Adrenal gland (tissue), 12 donors: ENCODE data around the gene MSS51. TPM values are rescaled to one million over a fixed set of nuclear protein-coding genes. Genes with fewer than 3 reads are reported as not detected.

Experiments
- DNase-seq, 7 donors: peaks; one replicate each; pipeline ENCODE4 v3.0.0-alpha.2; 2019 to 2020
- H3K27ac ChIP-seq, 5 donors: fragments of 200-600 bp; sonication (generic) in 4 of 5; 1 replicate in 3 of 5; 2 replicates in 2 of 5; pipeline versions ENCODE4 v1.5.1 to v1.8.0; 2016 to 2020; ENCODE audit warnings: mild to moderate bottlenecking in 1 of 5
- H3K27me3 ChIP-seq: fragments of 200-600 bp; 2 replicates; pipeline ENCODE4 v1.8.0; 2021
- H3K36me3 ChIP-seq, 2 donors: fragments of 200-600 bp; replicated peaks in 1 of 2; 1 replicate in 1 of 2; 2 replicates in 1 of 2; pipeline versions ENCODE4 v1.5.1 to v1.8.0; 2018 to 2022
- H3K4me1 ChIP-seq, 2 donors: fragments of 200-600 bp; replicated peaks in 1 of 2; 1 replicate in 1 of 2; 2 replicates in 1 of 2; pipeline versions ENCODE4 v1.5.1 to v1.8.0; 2018 to 2021
- H3K4me3 ChIP-seq, 4 donors: fragments of 200-600 bp; sonication (generic) in 3 of 4; one replicate each; pipeline ENCODE4 v1.5.1; 2016 to 2018
- H3K9me3 ChIP-seq, 3 donors: fragments of 200-600 bp; sonication (generic) in 1 of 3; replicated peaks in 1 of 3; 1 replicate in 2 of 3; 2 replicates in 1 of 3; pipeline versions ENCODE4 v1.5.1 to v1.8.0; 2016 to 2021
- CTCF ChIP-seq, 6 experiments: fragments of 450-650 bp in 4 of 6; fragments of 200-600 bp in 2 of 6; sonication (generic) in 1 of 6; IDR thresholded peaks; 1 replicate in 5 of 6; 2 replicates in 1 of 6; pipeline versions ENCODE4 v1.5.1 to v1.8.0; 2016 to 2021; ENCODE audit warnings: antibody characterized with exemption in 6 of 6, mild to moderate bottlenecking in 2 of 6, moderate library complexity in 1 of 6
- POLR2A ChIP-seq, 2 donors: fragments of 450-650 bp; IDR thresholded peaks; one replicate each; pipeline ENCODE4 v1.6.1; 2017; ENCODE audit warnings: antibody characterized with exemption in 2 of 2, mild to moderate bottlenecking in 2 of 2, moderate library complexity in 1 of 2
- WGBS, 4 donors: extraction: QIAGEN DNeasy Blood & Tissue Kit in 2 of 4; methylation state at CpG; one replicate each; pipeline versions ENCODE4 v1.1.5 to v1.1.7; 2013 to 2017; 5-methylcytosine and 5-hydroxymethylcytosine counted together
- intact Hi-C, 2 donors: fragments of 100-400 bp; cut with DNase I; formaldehyde crosslinking; loops; one replicate each; pipeline versions ENCODE4 v1.14.1 to v1.15.0; 2022 to 2023
- polyA plus RNA-seq, 3 donors: library from polyadenylated mRNA; stranded (reverse); fragments of 200-250 nt in 2 of 3; fragments of 350-450 nt in 1 of 3; fragmentation: Illumina TruSeq in 1 of 3; extraction: RNeasy Lipid Tissue Mini Kit (QIAGEN cat#74804) in 1 of 3; gene quantifications; one replicate each; pipeline ENCODE4 v1.2.3, GENCODE V29; 2013 to 2014
- total RNA-seq, 9 donors: library from RNA; depleted of rRNA in 4 of 9; stranded (reverse); fragments of >200 nt in 4 of 9; fragments of 120-200 nt in 1 of 9; fragmentation: NEBNext Ultra II Directional in 1 of 9; extraction: Animal tissue kit (Norgen Biotek cat#: 25700) in 1 of 9; gene quantifications; one replicate each; pipeline versions ENCODE4 v1.1.0 to v1.2.4, GENCODE V29; 2013 to 2023
- donor health status: healthy with polysubstance abuse.
- donor health status: Bipolar disorder and iron deficiency.
- donor health status: DM: yes; HTN: yes; CAD: no.
- donor health status: DM: no; HTN: no; CAD: no.
- donor health status: DM: no; HTN: no; CAD: no.
- donor health status: DM: yes; HTN: yes; CAD: no.

MSS51 gene
- total and polyA plus RNA-seq, 12 donors = 0.30 to 6.4 (median 1.5) TPM

DNA sequence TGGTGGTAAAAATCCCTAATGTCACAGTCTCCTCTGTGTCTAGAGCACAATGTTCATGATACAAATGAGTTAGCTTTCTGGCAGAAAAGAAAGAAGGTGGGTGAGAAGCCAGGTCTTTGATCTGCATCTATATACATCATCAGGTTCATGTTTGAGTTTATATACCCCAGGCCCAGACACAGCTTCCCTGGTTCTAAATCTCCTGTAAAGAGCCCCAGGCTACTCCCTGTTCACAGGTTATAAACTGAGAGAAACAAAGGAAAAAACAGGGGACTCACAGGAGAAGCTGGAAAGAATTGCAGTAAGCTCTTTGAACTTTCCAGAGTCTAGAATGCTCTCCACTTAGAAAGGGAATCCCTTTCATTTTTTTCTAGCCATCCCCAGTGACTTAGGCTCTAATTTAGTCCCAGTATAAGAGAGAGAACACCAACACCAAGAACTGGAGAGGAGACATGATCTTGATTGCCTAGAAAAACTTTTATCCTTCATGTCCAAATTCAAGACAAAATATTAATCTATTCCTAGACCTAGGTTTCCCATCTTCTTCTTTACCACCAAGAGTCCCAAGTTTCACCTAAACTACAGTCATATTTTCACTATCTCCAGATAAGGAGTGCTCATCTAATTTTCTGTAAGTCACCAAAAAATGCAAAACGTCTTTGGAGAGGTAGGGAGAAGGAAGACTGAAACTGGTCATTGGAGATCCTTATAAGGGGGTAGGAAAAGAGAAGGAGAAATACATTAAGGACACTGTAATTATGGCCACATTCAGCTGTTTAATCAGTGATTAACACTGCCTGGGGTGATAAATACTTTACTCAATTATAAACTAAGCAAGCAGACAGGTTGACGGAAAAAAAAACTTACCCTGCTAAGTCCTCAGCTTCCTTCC, 469 bp downstream of the MSS51 start:
- intact Hi-C loops = no loop called here
- H3K27me3 ChIP-seq = no peaks in the 10 kb centered on the region
- TF ChIP-seq CTCF (IDR thresholded peaks at IDR 0.05) (no peak), POLR2A (IDR thresholded peaks at IDR 0.05) (no peak)
- H3K4me3 ChIP-seq = no peak overlapping the region
- peaks cover 0 to 13% of the 10 kb centered on the region in 2 donors for H3K36me3 ChIP-seq
- 72 to 87% (median 85%) methylated on average over 2 of the region's 2 CpGs for WGBS, 4 donors
- DNase-seq = no peak
- H3K4me1 ChIP-seq = no peaks in the 10 kb centered on the region
- H3K27ac ChIP-seq = no peak overlapping the region
- no peaks in the 10 kb centered on the region for H3K9me3 ChIP-seq

- Histone ChIP-seq H3K36me3 (peaks cover 0 to 47% of the 10 kb centered on the region in 2 donors), H3K27me3 (no peaks in the 10 kb centered on the region), H3K9me3 (no peaks in the 10 kb centered on the region), H3K4me3 (no peak overlapping the region), H3K27ac (no peak overlapping the region), H3K4me1 (no peaks in the 10 kb centered on the region)
- TF ChIP-seq POLR2A (IDR thresholded peaks at IDR 0.05) = no peak
- no peak for TF ChIP-seq CTCF (IDR thresholded peaks at IDR 0.05)
- no peak for DNase-seq
- WGBS, 4 donors = 92 to 98% (median 96%) methylated on average over 4 of the region's 4 CpGs
- intact Hi-C loops = no loop called here
These were observed 7.0 kb downstream of the MSS51 start for GRCh38 chr10:73426318-73426717.

DNA sequence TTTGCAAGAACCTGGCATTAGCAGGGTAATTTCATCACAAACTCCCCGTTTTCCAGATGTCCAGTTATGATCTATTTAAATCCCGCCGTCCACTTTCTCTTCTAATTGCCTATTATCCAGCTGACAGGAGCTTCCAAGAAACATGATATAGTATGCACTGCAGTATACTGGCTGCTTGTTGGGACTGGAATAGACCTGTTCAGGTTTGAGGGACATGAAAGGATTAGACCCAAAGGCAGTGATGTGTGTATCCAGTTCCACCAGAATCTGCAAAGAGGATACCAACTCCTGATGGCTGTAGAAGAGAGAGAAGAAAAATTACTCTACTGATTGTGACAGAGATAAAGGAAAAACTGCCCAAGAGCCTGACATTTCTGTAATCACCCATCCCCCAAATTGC, 8.9 kb downstream of the MSS51 start:
- TF ChIP-seq CTCF (IDR thresholded peaks at IDR 0.05) (no peak), POLR2A (IDR thresholded peaks at IDR 0.05) (no peak)
- DNase-seq = no peak
- no peaks in the 10 kb centered on the region for H3K4me1 ChIP-seq
- 86 to 90% (median 90%) methylated on average over 3 of the region's 3 CpGs for WGBS, 4 donors
- no peaks in the 10 kb centered on the region for H3K27me3 ChIP-seq
- no peaks in the 10 kb centered on the region for H3K9me3 ChIP-seq
- no peak overlapping the region for H3K27ac ChIP-seq
- no peak overlapping the region for H3K4me3 ChIP-seq
- peaks cover 0 to 47% of the 10 kb centered on the region in 2 donors for H3K36me3 ChIP-seq
- intact Hi-C loops = no loop called here

DNA sequence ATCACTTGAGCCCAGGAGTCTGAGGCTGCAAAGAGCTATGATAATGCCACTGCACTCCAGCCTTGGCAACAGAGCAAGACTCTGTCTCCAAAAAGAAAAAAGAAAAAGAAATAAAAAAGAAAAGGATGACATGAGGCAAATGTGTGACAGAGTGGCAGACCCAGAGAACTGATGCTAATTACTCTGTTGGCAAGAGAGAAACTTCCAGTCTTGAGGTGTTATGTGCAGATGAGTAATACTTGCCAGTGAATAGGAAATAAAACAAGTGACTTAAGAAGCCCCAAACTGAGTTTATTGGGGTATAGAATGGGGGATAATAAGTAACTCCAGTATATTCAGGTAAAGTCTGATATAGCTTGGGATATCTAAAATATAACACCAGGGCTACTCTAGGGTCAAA, 10.1 kb downstream of the MSS51 start:
- intact Hi-C loops = no loop called here
- Histone ChIP-seq H3K36me3 (peaks cover 0 to 47% of the 10 kb centered on the region in 2 donors), H3K9me3 (no peaks in the 10 kb centered on the region), H3K4me1 (no peaks in the 10 kb centered on the region), H3K4me3 (no peak overlapping the region), H3K27me3 (no peaks in the 10 kb centered on the region), H3K27ac (no peak overlapping the region)
- no peak for TF ChIP-seq POLR2A (IDR thresholded peaks at IDR 0.05)
- TF ChIP-seq CTCF (IDR thresholded peaks at IDR 0.05) = no peak
- DNase-seq = no peak
